Endothelial cell of umbilical vein (primary cell): ENCODE results near the gene SMAP1. TPM values are rescaled to one million over a fixed set of nuclear protein-coding genes. Genes with fewer than 3 reads are reported as not detected.

Experiments
- BruUV-seq: library from RNA; stranded (reverse); fragments of 400-500 nt; replicated peaks from 2 replicates; lab custom pipeline; 2021; lab: Mats Ljungman, UMichigan
- CTCF ChIA-PET: fragments of 300-600, 350-600 bp; sonication (Branson Sonifier 250); formaldehyde crosslinking; loops from one replicate; lab custom pipeline; 2021; ENCODE audit warnings: antibody characterized with exemption, inconsistent platforms; lab: Charles Lee
- POLR2A ChIA-PET: fragments of 300-600, 350-600 bp; sonication (Branson Sonifier 250); formaldehyde crosslinking; loops from one replicate; lab custom pipeline; 2021; ENCODE audit warnings: antibody characterized with exemption, inconsistent platforms; lab: Charles Lee
- DNase-seq: peaks from one replicate; pipeline ENCODE4 v3.0.0-alpha.2; 2011; ENCODE audit warnings: low read depth, low spot score
- FAIRE-seq: peaks from 2 replicates; lab custom pipeline; 2011; peaks lifted over from hg19 to GRCh38; lab: Jason Lieb, UNC
- H2AFZ ChIP-seq: 2 replicates; pipeline ENCODE4 v1.6.0; 2012; ENCODE audit warnings: low read depth, low read length, control low read depth, inconsistent platforms
- H3K27ac ChIP-seq: 2 replicates; pipeline ENCODE4 v1.5.1; 2011; ENCODE audit warnings: low read depth, mild to moderate bottlenecking, control low read depth, low read length, moderate library complexity; ENCODE audit not compliant: insufficient read depth
- H3K27me3 ChIP-seq, 2 experiments: 2 replicates each; pipeline versions ENCODE4 v1.6.0 to v1.6.1; 2011; ENCODE audit warnings: low read length in 2 of 2, mixed read lengths in 1 of 2; ENCODE audit not compliant: control insufficient read depth in 2 of 2, insufficient read depth in 2 of 2
- H3K36me3 ChIP-seq, 2 experiments: 2 replicates in 1 of 2; 3 replicates in 1 of 2; pipeline ENCODE4 v1.5.1; 2011; ENCODE audit warnings: low read length in 2 of 2, mild to moderate bottlenecking in 1 of 2, moderate library complexity in 1 of 2; ENCODE audit not compliant: control insufficient read depth in 2 of 2, insufficient read depth in 2 of 2; ENCODE audit errors: extremely low read depth in 1 of 2
- H3K4me1 ChIP-seq: 3 replicates; pipeline ENCODE4 v1.5.1; 2011; ENCODE audit warnings: mild to moderate bottlenecking, low read length; ENCODE audit not compliant: control insufficient read depth, insufficient read depth; ENCODE audit errors: extremely low read depth
- H3K4me2 ChIP-seq: 2 replicates; pipeline ENCODE4 v1.6.1; 2011; ENCODE audit warnings: low read length, control low read depth, mixed read lengths; ENCODE audit not compliant: insufficient read depth
- H3K4me3 ChIP-seq, 3 experiments: fragments of 200-600 bp in 1 of 3; sonication (generic), shearing (Covaris generic) in 1 of 3; replicated peaks in 1 of 3; 2 replicates each; pipeline ENCODE4 v1.5.1; 2011 to 2016; ENCODE audit warnings: control low read depth in 3 of 3, low read length in 3 of 3, mild to moderate bottlenecking in 2 of 3, inconsistent platforms in 1 of 3, low read depth in 1 of 3, moderate library complexity in 1 of 3; ENCODE audit not compliant: insufficient read depth in 1 of 3
- H3K79me2 ChIP-seq: 2 replicates; pipeline ENCODE4 v1.6.0; 2012; ENCODE audit warnings: low read length, inconsistent platforms; ENCODE audit not compliant: control insufficient read depth, insufficient read depth
- H3K9ac ChIP-seq: replicated peaks from 2 replicates; pipeline ENCODE3; 2011; ENCODE audit warnings: low read length, control low read depth; ENCODE audit not compliant: insufficient read depth; ENCODE audit errors: extremely low read depth
- H3K9me1 ChIP-seq: replicated peaks from 3 replicates; pipeline ENCODE4 v1.6.0; 2011; ENCODE audit warnings: mild to moderate bottlenecking, low read length; ENCODE audit not compliant: control insufficient read depth, insufficient read depth; ENCODE audit errors: extremely low read depth
- H3K9me3 ChIP-seq: replicated peaks from 2 replicates; pipeline ENCODE4 v1.5.1; 2012; ENCODE audit warnings: low read length, inconsistent platforms; ENCODE audit not compliant: control insufficient read depth, insufficient read depth
- H4K20me1 ChIP-seq: replicated peaks from 2 replicates; pipeline ENCODE3; 2011; ENCODE audit warnings: mild to moderate bottlenecking, low read length; ENCODE audit not compliant: control insufficient read depth, insufficient read depth; ENCODE audit errors: extremely low read depth
- CTCF ChIP-seq, 2 donors: IDR thresholded peaks; 1 replicate in 1 of 2; 2 replicates in 1 of 2; pipeline ENCODE4 v1.5.1; 2011; ENCODE audit warnings: low read length in 2 of 2, mild to moderate bottlenecking in 2 of 2, moderate library complexity in 2 of 2, control low read depth in 1 of 2, inconsistent platforms in 1 of 2, low read depth in 1 of 2; ENCODE audit not compliant: insufficient read depth in 1 of 2; ENCODE audit errors: extremely low read depth in 1 of 2
- EZH2 ChIP-seq: IDR thresholded peaks from 2 replicates; pipeline ENCODE4 v1.6.1; 2012; ENCODE audit warnings: borderline replicate concordance, low read depth, mild to moderate bottlenecking, moderate library complexity, low read length, inconsistent platforms; ENCODE audit not compliant: severe bottlenecking
- FOS ChIP-seq: IDR thresholded peaks from 2 replicates; pipeline ENCODE4 v1.6.1; 2011; ENCODE audit warnings: mild to moderate bottlenecking, low read length, moderate library complexity, borderline replicate concordance; ENCODE audit not compliant: insufficient read depth
- GATA2 ChIP-seq: IDR thresholded peaks from 2 replicates; pipeline ENCODE4 v1.7.0; 2011; ENCODE audit warnings: low read depth, mild to moderate bottlenecking, moderate library complexity, mixed read lengths, low read length; ENCODE audit not compliant: insufficient read length, insufficient read depth
- JUN ChIP-seq: IDR thresholded peaks from 2 replicates; pipeline ENCODE4 v1.6.1; 2011; ENCODE audit warnings: borderline replicate concordance, low read depth; ENCODE audit not compliant: insufficient read length, insufficient read depth
- MAX ChIP-seq: IDR thresholded peaks from 2 replicates; pipeline ENCODE4 v1.6.1; 2011; ENCODE audit not compliant: insufficient read depth, insufficient read length
- MYC ChIP-seq: IDR thresholded peaks from one replicate; pipeline ENCODE4 v1.6.1; 2011; ENCODE audit warnings: mild to moderate bottlenecking, low read depth, low read length
- POLR2A ChIP-seq: IDR thresholded peaks from 2 replicates; pipeline ENCODE4 v1.6.1; 2012; ENCODE audit warnings: low read depth, mild to moderate bottlenecking, control low read depth, low read length
- POLR2AphosphoS5 ChIP-seq: IDR thresholded peaks from 2 replicates; pipeline ENCODE4 v1.6.1; 2012; ENCODE audit warnings: low read depth, mild to moderate bottlenecking, control low read depth, low read length, moderate library complexity; ENCODE audit not compliant: insufficient read depth
- dilution Hi-C: fragments of 300-500 bp; cut with MboI; formaldehyde crosslinking; loops from one replicate; pipeline ENCODE4 v1.15.0; 2019; ENCODE audit warnings: low sequenced_read_pairs; ENCODE audit not compliant: extremely low pct_ligation_motif_present
- intact Hi-C: fragments of 100-400 bp; cut with micrococcal nuclease; formaldehyde crosslinking; loops from one replicate; pipeline ENCODE4 v1.10.0; 2022
- polyA plus RNA-seq, 4 experiments: library from polyadenylated mRNA; depleted of rRNA in 3 of 4; stranded (reverse) in 3 of 4; unstranded in 1 of 4; fragments of >200 nt; gene quantifications; 2 replicates each; pipeline versions ENCODE4 v1.2.1 to v1.2.3, GENCODE V29; 2011 to 2012; ENCODE audit warnings: missing spikeins in 1 of 4
- total RNA-seq: library from RNA; stranded (reverse); gene quantifications from 2 replicates; pipeline ENCODE4 v1.2.3, GENCODE V29; 2021

SMAP1 gene
- total and polyA plus RNA-seq, 2 donors (not counting 3 experiments of a cell fraction or from before 2014, with no cell fraction given): 14.6 to 24.6 TPM

DNA sequence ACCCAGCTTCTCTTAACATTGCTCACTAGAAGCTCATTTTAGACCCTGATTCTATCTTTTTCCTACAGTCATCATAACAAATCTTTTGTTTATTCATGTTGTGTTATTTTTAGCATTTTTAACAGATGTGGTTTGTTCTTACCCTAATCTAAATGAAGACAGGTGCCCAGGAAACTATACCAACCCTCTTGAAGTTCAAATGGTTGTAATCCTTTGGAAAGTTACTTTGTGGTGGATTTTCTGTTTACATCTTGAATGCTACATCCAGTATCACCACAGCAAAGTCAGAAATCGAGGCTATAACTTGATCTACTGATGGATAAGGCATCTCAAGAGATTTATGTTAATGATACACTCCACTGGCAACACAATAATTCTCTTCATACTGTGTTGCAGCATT is 26.2 kb downstream of the SMAP1 start:
- H3K9me3 ChIP-seq: no peaks in the 10 kb centered on the region
- no peak overlapping the region for H3K27ac ChIP-seq
- dilution Hi-C loops: no loop called here
- no peak overlapping the region for H3K4me3 ChIP-seq
- FAIRE-seq: no peak
- TF ChIP-seq POLR2A (no peak), MYC (no peak), GATA2 (no peak), EZH2 (no peak), MAX (no peak), FOS (no peak), CTCF (IDR thresholded peaks at IDR 0.05; ENCODE audit: extremely low read depth in 1 of 2, insufficient read depth in 1 of 2, low read depth in 1 of 2, low read length in 2 of 2) (no peak), JUN (no peak), POLR2AphosphoS5 (no peak)
- intact Hi-C loops: no loop called here
- no peak for DNase-seq
- ChIA-PET CTCF (no interaction called here), POLR2A (no interaction called here)
- no peak overlapping the region for H3K9ac ChIP-seq
- H2AFZ ChIP-seq: no peak overlapping the region
- no peaks in the 10 kb centered on the region for H3K4me1 ChIP-seq
- peaks cover 10% of the 10 kb centered on the region for H4K20me1 ChIP-seq
- no peaks in the 10 kb centered on the region for H3K27me3 ChIP-seq
- no TSS peak for BruUV-seq
- H3K9me1 ChIP-seq: no peaks in the 10 kb centered on the region
- H3K4me2 ChIP-seq: no peak overlapping the region
- no peaks in the 10 kb centered on the region for H3K36me3 ChIP-seq
- H3K79me2 ChIP-seq: peaks cover 43% of the 10 kb centered on the region
